Stimulated activated CD4-positive, alpha-beta T cell treated with anti-CD3 and anti-CD28 coated beads, Interleukin-4, amount 100 ng/mL, for 48 hours (primary cell): ENCODE measurements around the gene ATF6B.

ENCODE experiments used
- DNase-seq, 2 donors: peaks; one replicate each; pipeline ENCODE4 v3.0.0-alpha.2; 2020; ENCODE audit warnings: low read depth in 2 of 2

The ATF6B gene

DNA sequence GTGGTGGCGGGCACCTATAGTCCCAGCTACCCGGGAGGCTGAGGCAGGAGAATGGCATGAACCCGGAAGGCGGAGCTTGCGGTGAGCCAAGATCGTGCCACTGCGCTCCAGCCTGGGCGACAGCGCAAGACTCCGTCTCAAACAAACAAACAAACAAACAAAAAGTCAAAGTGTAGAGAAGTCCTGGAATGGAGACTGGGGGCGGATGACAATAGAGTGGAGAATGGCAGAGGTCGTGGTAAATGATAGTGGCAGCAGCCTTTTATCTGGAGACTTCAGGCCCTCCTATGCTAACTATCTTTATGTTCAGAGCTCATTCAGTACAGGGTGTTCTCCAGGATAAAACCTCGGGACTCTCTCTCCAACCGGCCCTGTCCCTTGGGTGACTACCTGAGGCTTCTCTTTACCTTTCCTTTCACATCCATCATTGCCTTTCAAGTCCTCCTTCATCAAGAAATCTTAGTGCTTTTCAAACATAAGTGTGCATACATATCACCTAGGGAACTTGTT is 3.4 kb upstream of the ATF6B start:
- DNase-seq: no peak

DNA sequence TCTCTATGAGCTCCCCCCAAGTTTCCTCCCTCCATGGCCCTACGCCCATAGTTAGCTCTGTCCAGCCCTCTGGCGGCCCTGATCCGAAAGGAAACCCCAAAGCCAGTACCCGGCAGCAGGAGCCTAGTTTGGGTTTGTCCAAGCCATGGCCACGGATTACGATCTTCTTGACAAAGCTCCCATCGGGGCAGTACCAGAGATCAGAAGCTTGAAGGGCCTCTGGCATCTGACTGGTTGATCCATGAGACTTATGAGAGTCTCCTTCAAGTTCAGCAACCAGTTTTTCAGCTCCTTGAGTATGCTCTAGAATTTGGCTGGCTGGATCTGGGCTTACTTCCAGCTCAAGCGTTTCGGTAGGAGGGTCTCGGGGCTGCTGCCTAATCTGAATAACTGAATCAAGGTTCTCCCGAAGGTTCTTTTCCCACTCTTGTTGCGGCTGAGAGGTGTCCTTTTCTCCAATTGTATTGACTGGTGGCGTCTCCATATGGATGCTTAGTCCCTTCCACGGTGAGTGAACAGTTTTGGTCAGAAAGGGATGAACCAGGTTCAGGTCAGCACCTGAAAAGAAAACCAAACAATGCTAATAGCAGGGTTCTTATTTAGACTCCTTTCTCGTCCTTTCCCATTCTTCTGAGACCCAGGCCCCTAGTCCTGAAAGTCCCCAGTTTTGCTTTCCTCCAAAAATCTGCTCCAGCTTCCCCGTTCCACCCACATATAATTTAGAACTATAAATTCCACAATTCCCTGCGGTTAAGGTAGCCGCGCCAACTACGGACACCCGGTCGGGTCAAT is 1.4 kb upstream of the ATF6B start:
- DNase-seq: no peak

DNA sequence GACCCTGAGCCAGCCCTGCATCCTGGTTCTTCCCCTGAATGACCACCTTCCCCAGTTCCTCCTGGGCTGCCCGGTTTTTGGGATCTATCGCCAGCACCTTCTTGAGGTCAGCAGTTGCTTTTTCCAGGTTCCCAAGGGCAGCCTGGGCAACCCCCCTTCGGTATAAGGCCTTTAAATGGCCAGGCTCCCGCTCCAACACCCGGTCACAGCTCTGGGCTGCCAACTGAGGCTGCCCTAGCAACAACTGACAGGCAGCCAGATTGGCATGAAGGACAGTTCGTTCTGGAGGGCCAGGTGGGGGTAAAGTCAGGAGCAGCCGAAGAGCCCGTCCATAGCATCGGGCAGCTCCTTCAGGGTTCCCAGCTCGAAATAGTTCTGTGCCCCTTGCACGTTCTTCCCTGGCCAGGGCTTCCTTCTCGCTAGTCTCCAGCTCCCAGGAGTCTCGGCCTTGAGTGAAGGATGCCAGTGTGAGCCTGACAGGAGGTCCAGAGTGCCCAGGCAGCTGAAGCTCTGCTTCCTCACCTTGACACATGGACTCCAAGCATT is 778 bp upstream of the ATF6B start:
- no peak for DNase-seq

DNA sequence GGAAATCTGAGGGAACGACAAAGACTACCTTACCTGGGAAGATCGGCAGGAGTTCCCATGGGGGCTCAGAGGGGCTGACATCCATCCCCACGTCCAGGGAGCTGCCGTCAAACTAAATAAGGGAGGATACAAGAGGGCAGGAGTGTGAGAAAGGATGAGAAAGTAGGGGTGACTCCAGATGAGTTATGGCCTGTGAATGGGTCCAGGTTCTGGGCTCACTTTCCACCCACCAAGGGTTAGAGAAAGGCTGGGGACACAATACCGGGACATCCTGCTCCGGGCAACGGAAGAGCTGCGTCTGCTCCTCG is 683 bp downstream of the ATF6B start:
- DNase-seq: no peak

DNA sequence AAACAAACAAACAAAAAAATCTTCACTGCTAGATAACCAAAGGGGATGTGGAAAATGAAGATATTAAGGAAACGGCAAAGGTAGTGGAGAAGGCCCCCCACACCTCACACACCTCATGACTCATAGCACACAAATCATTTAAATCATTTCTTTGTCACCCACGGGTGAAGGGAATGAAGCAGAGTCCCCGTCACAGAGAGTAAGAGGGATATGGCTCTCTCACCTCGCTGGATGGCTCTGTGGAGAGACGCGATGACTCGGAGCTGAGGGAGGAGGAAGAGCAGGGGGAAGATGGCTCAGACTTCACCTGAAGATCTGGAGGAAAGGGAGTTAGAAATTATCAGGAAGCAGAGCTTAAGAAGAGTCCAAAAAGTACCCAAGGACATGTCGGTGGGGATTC is 1.2 kb downstream of the ATF6B start:
- DNase-seq: no peak

DNA sequence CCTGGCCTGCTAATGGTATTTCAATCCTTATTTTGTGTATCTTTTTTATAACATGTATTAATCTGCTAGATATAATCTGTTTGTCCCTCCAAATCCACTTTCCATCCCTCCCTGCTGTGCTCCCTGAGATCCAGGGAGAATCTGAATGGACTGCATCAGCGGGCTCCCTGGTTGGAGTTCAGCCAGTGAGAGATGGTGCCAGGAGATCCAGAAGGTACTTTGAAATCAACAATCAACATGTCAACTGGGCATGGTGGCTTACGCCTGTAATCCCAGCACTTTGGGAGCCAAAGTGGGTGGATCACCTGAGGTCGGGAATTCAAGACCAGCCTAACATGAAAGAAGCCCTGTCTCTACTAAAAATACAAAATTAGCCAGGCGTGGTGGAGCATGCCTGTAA is 4.4 kb downstream of the ATF6B start:
- no peak for DNase-seq

DNA sequence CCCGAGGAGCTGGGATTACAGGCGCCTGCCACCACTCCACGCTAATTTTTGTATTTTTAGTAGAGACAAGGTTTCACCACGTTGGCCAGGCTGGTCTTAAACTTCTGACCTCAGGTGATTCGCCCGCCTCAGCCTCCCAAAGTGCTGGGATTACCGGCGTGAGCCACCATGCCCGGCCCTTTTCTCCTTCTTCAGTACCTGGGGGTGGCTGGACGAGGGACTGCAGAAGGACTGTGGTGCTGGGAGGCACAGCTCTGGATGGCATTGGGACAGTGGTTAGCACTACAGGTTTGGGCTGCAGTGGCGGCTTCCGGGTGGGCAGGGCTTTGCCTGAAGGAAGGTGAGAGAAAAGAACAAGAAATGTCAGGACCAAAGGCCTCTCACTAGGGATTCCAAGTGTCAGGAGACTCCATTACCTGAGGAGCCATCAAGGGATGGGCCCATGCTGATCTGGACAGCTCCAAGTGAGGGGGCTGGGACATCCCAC is 7.4 kb downstream of the ATF6B start:
- DNase-seq: no peak

DNA sequence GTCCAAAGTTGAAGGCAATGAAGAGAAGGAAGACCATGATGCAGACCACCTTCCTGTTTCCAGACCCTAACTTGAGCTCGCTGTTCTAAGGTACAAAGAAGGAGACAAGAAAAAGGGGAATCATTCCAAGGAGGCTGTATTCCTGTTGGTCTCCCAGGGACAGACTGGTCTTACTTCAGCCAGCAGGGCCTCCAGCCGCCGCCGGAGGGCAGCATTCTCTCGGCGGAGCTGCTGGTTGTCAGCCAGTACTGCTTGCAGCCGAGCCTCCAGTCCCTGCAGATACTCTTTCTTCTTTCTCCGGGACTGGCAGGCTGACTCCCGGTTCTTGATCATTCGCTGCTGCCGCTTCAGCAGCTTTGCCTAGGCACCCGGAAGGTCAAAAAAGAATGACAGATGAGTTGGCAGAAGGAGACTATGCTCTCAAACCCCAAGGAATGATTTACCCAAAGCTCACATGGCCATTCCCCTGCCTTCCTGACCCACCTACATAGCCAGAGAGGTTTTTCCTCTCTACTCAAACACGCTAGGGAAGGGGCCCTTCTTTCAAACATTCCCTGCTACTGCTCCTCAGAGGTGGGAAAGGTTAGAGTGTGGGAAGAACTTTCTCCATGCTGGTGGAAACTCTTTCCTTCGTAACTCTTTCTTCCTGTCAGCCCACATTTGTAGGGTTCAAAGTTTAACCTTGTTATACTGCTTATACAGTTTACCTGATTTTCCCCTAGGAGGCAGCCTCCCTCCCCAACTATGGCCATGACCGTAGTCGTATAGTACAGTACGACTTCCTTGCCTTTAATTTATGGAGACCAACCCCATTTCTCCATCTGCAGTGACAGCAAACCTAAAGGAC is 9.0 kb downstream of the ATF6B start:
- peak; percentile 52 to 62 for DNase-seq

DNA sequence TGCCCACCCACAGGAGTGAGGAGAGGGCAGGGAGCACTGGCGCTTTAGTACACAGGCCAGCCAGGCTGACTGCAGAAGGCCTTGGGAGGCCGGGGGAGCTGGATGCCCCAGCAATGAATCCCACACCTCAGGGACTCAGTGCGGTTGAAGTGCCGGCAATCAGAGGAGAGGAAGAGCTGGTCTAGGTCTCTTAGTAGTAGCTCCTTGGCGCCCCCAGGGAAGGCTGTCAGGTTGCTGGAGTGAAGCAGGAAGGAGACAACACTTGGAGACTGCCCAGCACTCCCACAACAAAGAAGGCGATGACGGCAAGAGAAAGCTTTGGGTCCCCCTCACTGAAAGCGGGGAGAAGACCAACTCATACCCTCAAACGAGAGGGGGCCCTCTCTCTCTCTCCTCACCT is 10.6 kb downstream of the ATF6B start:
- no peak for DNase-seq

DNA sequence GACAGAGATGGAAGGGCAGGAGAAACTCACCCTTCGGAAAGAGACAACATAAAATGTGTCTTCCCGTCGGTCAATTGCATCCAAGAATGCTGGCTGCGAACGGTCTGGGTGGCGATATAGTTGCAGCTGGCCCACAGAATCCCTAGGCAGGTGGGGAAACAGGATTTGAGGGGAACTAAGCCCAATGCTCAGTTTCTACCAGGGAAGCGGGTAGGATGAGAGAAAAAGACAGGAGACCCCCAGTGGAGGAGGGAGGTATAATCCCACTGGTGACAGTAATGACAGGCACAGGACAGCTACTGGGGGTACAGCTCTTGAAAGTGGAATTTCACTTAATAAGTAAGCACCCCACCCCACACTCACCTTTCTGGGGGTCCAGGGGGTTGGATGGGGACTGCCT is 11.4 kb downstream of the ATF6B start:
- no peak for DNase-seq

DNA sequence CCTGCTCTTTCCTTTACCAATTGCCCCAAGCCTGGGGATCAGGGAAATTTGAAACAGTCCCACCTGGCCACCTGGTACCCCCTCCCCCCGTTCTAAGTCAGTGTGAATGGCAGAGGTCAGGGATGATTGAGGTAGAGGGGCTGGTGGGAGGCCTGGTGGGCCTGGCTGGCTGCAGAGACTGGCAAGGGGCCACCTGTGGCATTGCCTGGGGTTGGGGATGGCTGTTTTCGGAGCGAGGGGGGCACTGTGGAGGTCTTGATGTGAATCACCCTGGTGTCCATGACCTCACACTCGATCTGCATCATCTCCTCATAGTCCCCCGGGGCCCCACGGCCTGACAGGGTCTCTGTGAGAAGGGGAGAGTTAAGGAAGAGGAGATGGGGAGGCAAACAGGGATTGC is 12.4 kb downstream of the ATF6B start:
- no peak for DNase-seq

DNA sequence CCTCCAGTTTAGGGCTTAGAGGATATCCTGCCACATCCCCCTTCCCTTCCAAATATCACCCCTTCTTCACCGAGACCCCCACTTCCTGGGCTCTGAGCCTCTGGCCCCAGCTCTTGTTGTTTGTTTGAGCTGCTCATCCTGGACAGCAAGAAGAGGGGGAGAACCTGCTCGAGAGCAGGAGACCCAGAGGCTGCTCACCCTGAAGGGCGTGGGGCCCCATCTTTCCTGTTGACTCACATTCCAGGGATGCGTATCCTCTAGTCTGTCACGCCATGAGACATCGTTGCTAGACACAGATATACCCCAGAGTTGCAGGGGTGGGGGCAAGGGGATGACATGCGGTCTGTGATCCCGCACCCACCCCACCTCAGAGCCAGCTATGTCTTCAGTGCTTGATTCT is 13.2 kb downstream of the ATF6B start:
- DNase-seq: no peak

DNA sequence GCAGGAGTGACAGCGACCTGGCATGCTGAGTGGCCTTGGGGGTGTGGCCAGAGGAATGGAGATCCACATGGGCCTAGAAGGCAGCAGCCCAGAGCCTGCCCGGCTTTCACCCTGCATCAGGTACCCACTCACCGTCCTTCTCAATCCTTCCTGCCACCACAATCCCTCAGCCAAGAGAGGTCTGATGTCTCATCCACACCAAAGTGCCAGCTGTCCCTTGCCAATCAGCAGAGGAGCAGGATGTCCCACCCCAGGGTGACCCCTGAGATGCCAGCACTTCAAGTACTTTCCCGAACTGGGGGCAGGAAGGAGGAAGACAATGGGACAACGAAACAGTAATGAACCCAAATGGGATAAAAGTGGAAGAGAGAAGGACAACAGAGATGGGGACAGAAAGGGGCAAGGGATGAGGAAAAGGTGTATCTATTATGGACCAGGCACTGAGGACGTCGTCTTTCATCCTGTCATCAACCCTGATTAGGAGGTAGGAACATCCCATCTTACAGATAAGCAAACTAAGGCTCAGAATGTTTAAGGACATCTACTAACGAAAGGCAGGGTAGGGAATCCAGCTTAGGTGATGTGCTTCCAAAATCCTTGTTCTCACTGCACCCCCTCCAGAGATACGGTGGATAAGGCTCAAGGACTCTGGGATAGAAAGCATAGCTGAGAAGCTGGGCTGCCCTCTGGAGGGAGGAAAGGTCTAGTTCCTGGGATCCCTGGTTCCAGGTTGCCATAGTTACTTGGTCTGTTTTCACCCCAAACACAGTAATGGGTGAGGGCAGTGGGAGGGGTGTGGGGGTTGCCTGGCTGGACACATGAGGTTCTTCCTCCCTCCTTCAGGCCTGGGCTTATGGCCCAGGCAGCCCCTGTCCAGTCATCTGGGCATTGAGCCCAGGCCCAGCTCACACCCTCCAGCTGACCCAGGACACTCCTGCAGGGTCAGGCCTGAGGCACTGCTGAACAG is 14.4 kb downstream of the ATF6B start:
- no peak for DNase-seq

DNA sequence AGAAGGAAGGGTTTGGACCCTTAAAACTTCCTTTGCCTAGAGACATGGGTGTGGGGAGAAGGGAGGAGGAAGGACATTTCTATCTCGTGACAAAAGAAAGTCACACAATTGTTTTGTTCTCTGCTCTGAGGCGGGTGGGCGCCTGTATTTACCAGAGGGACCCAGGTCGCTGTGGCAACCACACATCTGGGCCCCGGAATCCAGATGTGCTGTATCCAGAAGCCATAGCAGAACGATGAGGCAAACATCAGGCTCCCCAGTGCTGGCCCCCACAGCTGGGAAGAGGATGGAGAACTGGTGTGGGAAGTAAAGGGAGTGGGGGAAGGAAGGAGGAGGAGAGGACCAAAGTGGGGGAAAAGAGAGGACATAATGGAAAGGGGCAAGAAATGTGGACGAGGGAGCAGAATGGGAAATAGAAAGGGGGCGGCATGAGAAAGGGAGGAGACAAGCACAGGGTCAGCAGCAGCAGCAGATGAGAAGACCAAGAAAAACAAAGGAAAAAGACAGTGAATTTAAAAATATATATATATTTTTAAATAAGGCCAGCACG is 15.5 kb downstream of the ATF6B start:
- no peak for DNase-seq

DNA sequence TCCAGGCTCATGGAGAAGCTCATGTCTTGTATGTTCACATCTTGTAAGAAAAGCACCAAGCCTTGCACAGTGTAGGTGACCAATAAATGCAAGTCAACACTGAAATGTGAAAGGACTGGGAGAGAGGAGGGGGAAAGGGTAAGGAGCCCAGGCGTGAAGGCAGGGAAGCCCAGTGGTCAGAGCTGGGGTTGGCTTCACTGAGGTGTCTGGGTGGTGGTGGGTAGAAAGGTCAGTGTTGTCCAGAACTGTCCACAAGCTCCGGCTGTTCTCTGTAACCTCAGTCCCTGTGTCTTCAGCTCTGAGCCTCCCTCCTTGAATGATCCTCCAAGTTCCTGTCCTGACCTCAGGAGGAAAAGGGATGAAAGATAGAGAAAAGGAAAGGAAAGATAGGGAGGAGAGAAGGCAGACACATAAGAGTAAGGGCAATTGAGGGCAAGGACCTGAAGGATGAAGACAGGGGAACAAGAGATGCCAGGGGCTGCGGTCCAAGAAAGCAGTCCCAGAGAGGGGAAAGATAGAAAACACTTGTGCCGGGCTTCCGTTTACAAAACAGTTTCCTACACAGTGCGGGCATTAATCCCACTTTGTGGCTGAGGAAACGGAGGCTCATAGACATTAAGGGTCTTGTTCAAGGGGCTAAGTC is 16.5 kb downstream of the ATF6B start:
- DNase-seq: no peak

DNA sequence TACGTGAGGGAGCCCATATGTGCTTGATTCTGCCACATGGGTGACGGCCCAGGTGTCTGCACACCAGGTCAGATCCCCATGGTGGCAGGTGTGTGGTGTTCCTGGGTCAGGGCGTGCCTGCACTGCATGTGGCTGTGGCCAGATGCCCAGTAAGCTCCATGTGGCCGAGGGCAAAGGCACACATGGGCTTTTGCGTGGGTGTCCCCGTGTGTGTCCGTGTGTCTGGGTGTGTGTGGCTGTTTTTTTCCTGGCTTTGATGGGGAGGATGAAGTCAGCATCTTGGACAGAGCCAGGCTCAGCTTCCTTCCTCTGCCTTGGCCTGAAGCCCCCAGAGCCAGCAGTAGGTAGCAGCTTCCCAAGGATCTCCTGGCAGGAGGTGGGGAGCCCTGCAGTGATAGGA is 17.4 kb downstream of the ATF6B start:
- no peak for DNase-seq

DNA sequence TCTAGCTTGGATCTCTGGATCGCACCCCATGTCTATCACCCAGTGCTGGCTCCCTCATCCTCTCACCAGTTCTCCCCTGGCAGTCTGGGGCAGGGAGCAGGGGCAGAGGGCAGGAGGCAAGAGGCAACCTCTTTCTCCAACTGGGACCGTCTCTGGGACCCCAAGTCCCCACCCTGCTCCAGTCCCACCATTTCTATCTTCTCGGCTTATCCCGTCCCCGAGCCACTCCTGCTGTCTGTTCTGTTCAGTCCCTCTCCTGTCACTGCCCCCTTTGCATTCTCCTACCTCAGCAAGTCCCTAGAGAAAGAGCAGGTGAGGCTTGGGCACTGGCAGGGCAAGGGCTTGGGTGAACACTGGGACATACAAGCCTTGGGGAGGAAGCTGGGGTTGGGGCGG is 18.3 kb downstream of the ATF6B start:
- no peak for DNase-seq

DNA sequence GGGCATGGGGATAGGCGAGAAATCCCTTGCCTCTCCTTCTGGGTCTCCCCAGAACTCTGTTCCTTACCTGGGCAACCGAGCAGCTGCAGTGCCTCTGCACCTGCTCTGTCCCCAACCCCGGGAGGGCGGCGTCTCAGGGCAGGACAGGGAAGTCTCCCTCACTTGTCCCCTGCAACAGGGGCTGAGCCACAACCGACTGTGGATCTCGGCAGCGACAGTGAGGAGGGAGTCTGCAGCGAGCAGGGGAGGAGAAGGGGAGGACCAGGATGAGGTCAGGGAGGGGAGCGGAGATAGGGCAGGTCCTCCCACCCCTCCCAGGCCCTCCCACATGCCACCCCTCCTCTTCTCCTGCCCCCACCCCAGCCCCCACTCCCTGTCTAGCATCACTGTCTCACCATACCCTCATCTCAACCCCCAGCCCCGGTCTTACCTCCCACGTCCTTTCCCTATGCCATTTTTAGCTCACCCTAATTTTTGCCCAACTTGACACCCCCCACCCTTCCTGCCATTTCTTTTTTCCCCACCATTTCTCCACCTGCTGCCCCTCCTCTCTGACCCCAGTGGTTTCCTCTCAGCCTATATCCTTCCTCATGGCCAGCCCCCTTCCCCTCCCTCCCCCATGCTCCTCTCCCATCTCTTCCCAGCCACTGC is 18.8 kb downstream of the ATF6B start, which contains the start of gene TNXB:
TSS of gene TNXB (minus strand) at position 225 of the 651 bp plus-strand sequence. CDS start 11,140 bp downstream, outside the sequence.
- no peak for DNase-seq

DNA sequence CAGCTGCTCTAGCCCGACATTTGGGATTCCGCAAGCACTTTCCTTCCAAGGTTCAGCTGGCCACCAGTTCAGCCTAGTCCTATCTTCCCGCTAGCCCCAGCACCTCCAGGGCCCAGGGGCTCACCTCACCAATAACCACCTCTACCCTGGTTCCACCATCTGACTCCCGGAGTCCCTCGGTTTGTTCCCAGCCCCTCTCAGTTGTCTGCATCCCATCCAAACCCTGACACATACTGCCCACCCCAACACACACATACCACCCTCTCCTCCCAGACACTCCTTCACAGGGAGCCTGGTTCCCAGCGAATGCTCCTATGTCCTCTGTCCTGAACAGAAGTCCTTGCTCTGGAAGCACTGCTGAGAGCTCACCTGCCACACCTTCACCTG is 19.3 kb downstream of the ATF6B start:
- no peak for DNase-seq

DNA sequence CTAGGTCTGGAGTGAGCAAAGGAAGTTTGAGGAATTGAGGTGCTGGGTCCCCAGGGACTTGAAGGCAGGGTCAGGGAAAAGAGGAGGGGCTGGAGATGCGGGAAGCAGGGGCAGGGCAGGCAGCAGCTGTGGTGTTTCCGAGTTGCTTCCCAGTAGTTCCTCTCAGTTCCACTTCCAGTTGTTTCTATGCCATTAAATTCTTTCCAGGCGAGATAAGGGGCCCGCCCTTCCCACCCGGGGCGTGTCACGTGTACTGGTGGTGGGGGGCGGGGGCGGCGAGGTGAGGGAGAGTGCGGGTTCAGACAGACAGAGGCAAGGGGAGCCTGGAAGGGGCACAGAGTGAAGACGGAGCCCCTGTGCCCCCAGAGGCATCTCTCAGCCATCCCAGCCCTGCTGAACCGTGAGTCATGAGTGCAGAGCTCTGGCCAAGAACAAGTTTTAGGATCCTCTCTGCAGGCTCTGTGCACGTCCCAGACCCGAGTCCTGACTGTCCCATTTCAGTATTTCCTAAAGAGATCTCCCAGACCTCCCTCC is 19.9 kb downstream of the ATF6B start:
- DNase-seq: no peak
